ENCODE data around the gene PXDN. TPM values are rescaled to one million over a fixed set of nuclear protein-coding genes. Genes with fewer than 3 reads are reported as not detected.

Gene PXDN
- total and polyA plus RNA-seq, 10 of the 15 experiments (the other 5 are each of a cell fraction or from before 2014, with no cell fraction given) = 0.12 to 0.69 (median 0.23) TPM; not detected in 5

DNA sequence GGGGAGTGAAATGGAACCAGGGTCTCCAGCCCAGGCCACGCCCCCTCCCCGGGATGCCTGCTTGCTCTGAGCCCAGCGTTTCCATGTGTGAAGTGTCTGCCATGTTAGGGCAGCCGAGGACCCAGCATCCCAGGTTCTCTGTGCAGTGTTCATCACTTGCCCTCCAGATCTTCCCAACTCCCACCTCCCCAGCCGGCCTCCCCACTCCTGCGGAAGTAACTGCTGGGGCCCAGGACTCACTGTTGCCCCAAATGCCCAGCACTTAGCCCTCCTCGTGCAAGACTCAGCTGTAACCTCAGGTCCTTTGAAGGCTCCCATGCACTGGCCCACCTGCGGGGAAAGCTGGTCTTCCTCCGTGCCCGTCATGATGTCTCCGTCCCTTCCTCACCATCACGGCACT lies 9.7 kb upstream of the PXDN start:
- ChIA-PET SMC1A (ENCODE audit: uncharacterized antibody, unreplicated experiment) (no interaction called here), RAD21 (ENCODE audit: unreplicated experiment) (no interaction called here), POLR2A (no interaction called here), CTCF (no interaction called here)
- H3K79me2 ChIP-seq (ENCODE audit: control insufficient read depth, insufficient read depth, low read length) = no peaks in the 10 kb centered on the region
- DNase-seq (ENCODE audit: low read depth, low spot score) = no peak
- in situ Hi-C loops (cut with MboI) = no loop called here
- H2AFZ ChIP-seq (ENCODE audit: control insufficient read depth, low read depth, low read length) = no peak overlapping the region
- no peaks in the 10 kb centered on the region for H3K27me3 ChIP-seq (replicated peaks in 1 of 2; ENCODE audit: control insufficient read depth in 2 of 2, insufficient read depth in 2 of 2, low read length in 1 of 2)
- H3K9me3 ChIP-seq (replicated peaks; ENCODE audit: control insufficient read depth, insufficient read depth, low read length) = no peaks in the 10 kb centered on the region; the same call in 2 of the 3 replicates
- WGBS (ENCODE audit: insufficient coverage, insufficient replicate concordance, low lambda C conversion rate, missing lambda C conversion rate) = 37% methylated on average over 10 of the region's 12 CpGs
- H3K4me1 ChIP-seq (ENCODE audit: control insufficient read depth, insufficient read depth, low read length) = no peaks in the 10 kb centered on the region
- H4K20me1 ChIP-seq (ENCODE audit: control insufficient read depth, insufficient read depth) = no peaks in the 10 kb centered on the region
- TF ChIP-seq, protein P1, sequence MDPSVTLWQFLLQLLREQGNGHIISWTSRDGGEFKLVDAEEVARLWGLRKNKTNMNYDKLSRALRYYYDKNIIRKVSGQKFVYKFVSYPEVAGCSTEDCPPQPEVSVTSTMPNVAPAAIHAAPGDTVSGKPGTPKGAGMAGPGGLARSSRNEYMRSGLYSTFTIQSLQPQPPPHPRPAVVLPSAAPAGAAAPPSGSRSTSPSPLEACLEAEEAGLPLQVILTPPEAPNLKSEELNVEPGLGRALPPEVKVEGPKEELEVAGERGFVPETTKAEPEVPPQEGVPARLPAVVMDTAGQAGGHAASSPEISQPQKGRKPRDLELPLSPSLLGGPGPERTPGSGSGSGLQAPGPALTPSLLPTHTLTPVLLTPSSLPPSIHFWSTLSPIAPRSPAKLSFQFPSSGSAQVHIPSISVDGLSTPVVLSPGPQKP (IDR thresholded peaks at IDR 0.05; ENCODE audit: low read depth, low read length) = no peak
- TF ChIP-seq BACH1 (IDR thresholded peaks at IDR 0.05; ENCODE audit: borderline replicate concordance) = no peak
- ATAC-seq = no peak
- FAIRE-seq = no peak
- H3K4me2 ChIP-seq (ENCODE audit: control insufficient read depth, insufficient read depth) = no peak overlapping the region
- H3K4me3 ChIP-seq = no peak overlapping the region
- H3K36me3 ChIP-seq (ENCODE audit: control insufficient read depth in 2 of 2, insufficient read depth in 2 of 2, low read length in 1 of 2) = no peaks in the 10 kb centered on the region
- no TSS peak for BruUV-seq (replicated peaks)
- H3K9ac ChIP-seq (ENCODE audit: control insufficient read depth, insufficient read depth, low read length) = no peak overlapping the region
- no peak overlapping the region for H3K27ac ChIP-seq (ENCODE audit: control insufficient read depth, insufficient read depth)
- intact Hi-C loops (cut with micrococcal nuclease; ENCODE audit: unreplicated experiment) = no loop called here

DNA sequence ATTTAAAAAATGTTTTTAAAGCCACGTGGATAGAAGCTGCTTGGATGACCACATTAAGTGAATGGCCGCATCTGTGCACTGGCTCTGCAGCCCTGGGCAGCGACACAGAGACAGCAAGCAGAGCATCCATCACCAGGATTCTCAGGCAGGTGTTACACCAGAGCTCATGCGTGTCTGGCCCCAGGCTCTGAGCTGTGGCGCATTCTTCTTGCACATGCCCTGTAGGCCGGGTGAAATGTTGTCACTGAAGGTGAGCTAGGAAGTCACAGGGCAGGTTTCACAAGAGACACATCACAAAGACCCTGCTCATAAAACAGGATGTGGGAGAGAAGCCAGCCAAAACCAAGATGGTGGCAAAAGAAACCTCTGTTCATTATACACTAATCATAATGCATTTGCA lies 8.4 kb upstream of the PXDN start:
- no peak overlapping the region for H3K9ac ChIP-seq (ENCODE audit: control insufficient read depth, insufficient read depth, low read length)
- H4K20me1 ChIP-seq (ENCODE audit: control insufficient read depth, insufficient read depth) = no peaks in the 10 kb centered on the region
- no peaks in the 10 kb centered on the region for H3K79me2 ChIP-seq (ENCODE audit: control insufficient read depth, insufficient read depth, low read length)
- no peak for ATAC-seq
- intact Hi-C loops (cut with micrococcal nuclease; ENCODE audit: unreplicated experiment) = no loop called here
- H3K4me2 ChIP-seq (ENCODE audit: control insufficient read depth, insufficient read depth) = no peak overlapping the region
- SMC1A ChIA-PET (ENCODE audit: uncharacterized antibody, unreplicated experiment) = no interaction called here
- CTCF ChIA-PET = no interaction called here
- H3K4me1 ChIP-seq (ENCODE audit: control insufficient read depth, insufficient read depth, low read length) = no peaks in the 10 kb centered on the region
- no peak for FAIRE-seq
- H3K9me3 ChIP-seq (replicated peaks; ENCODE audit: control insufficient read depth, insufficient read depth, low read length) = no peaks in the 10 kb centered on the region; the same call in 2 of the 3 replicates
- in situ Hi-C loops (cut with MboI) = no loop called here
- no peak overlapping the region for H2AFZ ChIP-seq (ENCODE audit: control insufficient read depth, low read depth, low read length)
- no peak overlapping the region for H3K27ac ChIP-seq (ENCODE audit: control insufficient read depth, insufficient read depth)
- no peak for DNase-seq (ENCODE audit: low read depth, low spot score)
- H3K36me3 ChIP-seq (ENCODE audit: control insufficient read depth in 2 of 2, insufficient read depth in 2 of 2, low read length in 1 of 2) = no peaks in the 10 kb centered on the region
- POLR2A ChIA-PET = no interaction called here
- no peaks in the 10 kb centered on the region for H3K27me3 ChIP-seq (replicated peaks in 1 of 2; ENCODE audit: control insufficient read depth in 2 of 2, insufficient read depth in 2 of 2, low read length in 1 of 2)
- WGBS (ENCODE audit: insufficient coverage, insufficient replicate concordance, low lambda C conversion rate, missing lambda C conversion rate) = 57% methylated on average over 6 of the region's 6 CpGs
- H3K4me3 ChIP-seq = no peak overlapping the region
- BruUV-seq (replicated peaks) = no TSS peak
- RAD21 ChIA-PET (ENCODE audit: unreplicated experiment) = no interaction called here
- TF ChIP-seq POU2F2 (IDR thresholded peaks at IDR 0.05; ENCODE audit: borderline replicate concordance, low read depth, low read length) = no peak
- TF ChIP-seq MYC (IDR thresholded peaks at IDR 0.05; ENCODE audit: insufficient read depth, insufficient read length, insufficient replicate concordance, low read length, severe bottlenecking) = no peak
- TF ChIP-seq RBBP5 (conservative IDR thresholded peaks at IDR 0.05) = no peak
- TF ChIP-seq RAD21 (IDR thresholded peaks at IDR 0.05; ENCODE audit: insufficient read depth, low read depth, low read length) = no peak
- TF ChIP-seq, protein P2, sequence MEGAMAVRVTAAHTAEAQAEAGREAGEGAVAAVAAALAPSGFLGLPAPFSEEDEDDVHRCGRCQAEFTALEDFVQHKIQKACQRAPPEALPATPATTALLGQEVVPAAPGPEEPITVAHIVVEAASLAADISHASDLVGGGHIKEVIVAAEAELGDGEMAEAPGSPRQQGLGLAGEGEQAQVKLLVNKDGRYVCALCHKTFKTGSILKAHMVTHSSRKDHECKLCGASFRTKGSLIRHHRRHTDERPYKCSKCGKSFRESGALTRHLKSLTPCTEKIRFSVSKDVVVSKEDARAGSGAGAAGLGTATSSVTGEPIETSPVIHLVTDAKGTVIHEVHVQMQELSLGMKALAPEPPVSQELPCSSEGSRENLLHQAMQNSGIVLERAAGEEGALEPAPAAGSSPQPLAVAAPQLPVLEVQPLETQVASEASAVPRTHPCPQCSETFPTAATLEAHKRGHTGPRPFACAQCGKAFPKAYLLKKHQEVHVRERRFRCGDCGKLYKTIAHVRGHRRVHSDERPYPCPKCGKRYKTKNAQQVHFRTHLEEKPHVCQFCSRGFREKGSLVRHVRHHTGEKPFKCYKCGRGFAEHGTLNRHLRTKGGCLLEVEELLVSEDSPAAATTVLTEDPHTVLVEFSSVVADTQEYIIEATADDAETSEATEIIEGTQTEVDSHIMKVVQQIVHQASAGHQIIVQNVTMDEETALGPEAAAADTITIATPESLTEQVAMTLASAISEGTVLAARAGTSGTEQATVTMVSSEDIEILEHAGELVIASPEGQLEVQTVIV (IDR thresholded peaks at IDR 0.05; ENCODE audit: borderline replicate concordance, partially characterized antibody) = no peak
- TF ChIP-seq EZH2 (IDR thresholded peaks at IDR 0.05; ENCODE audit: borderline replicate concordance, control insufficient read depth, low read depth, low read length) = no peak
- TF ChIP-seq, protein P3, sequence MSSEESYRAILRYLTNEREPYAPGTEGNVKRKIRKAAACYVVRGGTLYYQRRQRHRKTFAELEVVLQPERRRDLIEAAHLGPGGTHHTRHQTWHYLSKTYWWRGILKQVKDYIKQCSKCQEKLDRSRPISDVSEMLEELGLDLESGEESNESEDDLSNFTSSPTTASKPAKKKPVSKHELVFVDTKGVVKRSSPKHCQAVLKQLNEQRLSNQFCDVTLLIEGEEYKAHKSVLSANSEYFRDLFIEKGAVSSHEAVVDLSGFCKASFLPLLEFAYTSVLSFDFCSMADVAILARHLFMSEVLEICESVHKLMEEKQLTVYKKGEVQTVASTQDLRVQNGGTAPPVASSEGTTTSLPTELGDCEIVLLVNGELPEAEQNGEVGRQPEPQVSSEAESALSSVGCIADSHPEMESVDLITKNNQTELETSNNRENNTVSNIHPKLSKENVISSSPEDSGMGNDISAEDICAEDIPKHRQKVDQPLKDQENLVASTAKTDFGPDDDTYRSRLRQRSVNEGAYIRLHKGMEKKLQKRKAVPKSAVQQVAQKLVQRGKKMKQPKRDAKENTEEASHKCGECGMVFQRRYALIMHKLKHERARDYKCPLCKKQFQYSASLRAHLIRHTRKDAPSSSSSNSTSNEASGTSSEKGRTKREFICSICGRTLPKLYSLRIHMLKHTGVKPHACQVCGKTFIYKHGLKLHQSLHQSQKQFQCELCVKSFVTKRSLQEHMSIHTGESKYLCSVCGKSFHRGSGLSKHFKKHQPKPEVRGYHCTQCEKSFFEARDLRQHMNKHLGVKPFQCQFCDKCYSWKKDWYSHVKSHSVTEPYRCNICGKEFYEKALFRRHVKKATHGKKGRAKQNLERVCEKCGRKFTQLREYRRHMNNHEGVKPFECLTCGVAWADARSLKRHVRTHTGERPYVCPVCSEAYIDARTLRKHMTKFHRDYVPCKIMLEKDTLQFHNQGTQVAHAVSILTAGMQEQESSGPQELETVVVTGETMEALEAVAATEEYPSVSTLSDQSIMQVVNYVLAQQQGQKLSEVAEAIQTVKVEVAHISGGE (CRISPR knock-in tag; IDR thresholded peaks at IDR 0.05) = no peak
- no peak for TF ChIP-seq SP1 (IDR thresholded peaks at IDR 0.05; ENCODE audit: low read depth, low read length)
- TF ChIP-seq RFX5 (IDR thresholded peaks at IDR 0.05; ENCODE audit: low read depth, low read length) = no peak

Data from GM12878 (cell line).